ENCODE measurements around the gene P2RY6. TPM values are rescaled to one million over a fixed set of nuclear protein-coding genes. Genes with fewer than 3 reads are reported as not detected.

The P2RY6 gene
- total and polyA plus RNA-seq, 2 of the 4 experiments (the other 2 are of a cell fraction) = 0.44 TPM; not detected in 1

- dilution Hi-C loops (cut with HindIII; ENCODE audit: low sequenced_read_pairs, unreplicated experiment) (no loop called here), intact Hi-C loops (cut with micrococcal nuclease) (no loop called here), in situ Hi-C loops (cut with MboI; ENCODE audit: low sequenced_read_pairs) (no loop called here)
- Histone ChIP-seq H3K27me3 (ENCODE audit: control insufficient read depth, insufficient read depth, low read length) (no peaks in the 10 kb centered on the region), H4K91ac (ENCODE audit: insufficient read depth, low read depth, low read length) (no peak overlapping the region), H3K4me3 (ENCODE audit: insufficient read depth, low read depth, low read length) (no peak overlapping the region), H3K9me1 (ENCODE audit: insufficient read depth, low read length) (peaks cover 15% of the 10 kb centered on the region; the same call in 1 of the 2 replicates), H2BK15ac (ENCODE audit: low read depth, low read length) (no peak overlapping the region), H3K9ac (ENCODE audit: low read depth, low read length) (no peak overlapping the region), H3K4ac (ENCODE audit: low read depth, low read length) (no peak overlapping the region), H3K79me1 (ENCODE audit: low read depth in 1 of 2, low read length in 2 of 2) (peaks cover 20 to 89% of the 10 kb centered on the region in 2 experiments), H2BK20ac (ENCODE audit: low read depth, low read length) (no peak overlapping the region), H2BK5ac (ENCODE audit: low read depth, low read length, poor library complexity, severe bottlenecking) (no peak overlapping the region), H3K9me3 (ENCODE audit: control insufficient read depth, insufficient read depth, low read length) (no peaks in the 10 kb centered on the region), H3K4me2 (ENCODE audit: low read depth, low read length) (no peak overlapping the region), H4K5ac (ENCODE audit: low read depth, low read length) (no peak overlapping the region), H3K56ac (ENCODE audit: extremely low read depth, insufficient read depth, low read length) (no peak overlapping the region), H3K27ac (ENCODE audit: insufficient read depth, low read length) (no peak overlapping the region), H3K23ac (ENCODE audit: low read depth, low read length) (no peak overlapping the region), H2AK9ac (replicated peaks; ENCODE audit: low read depth, low read length, poor library complexity) (peak overlapping the region; percentile 44), H3K14ac (replicated peaks; ENCODE audit: low read depth, low read length) (no peak overlapping the region), H3K18ac (ENCODE audit: low read depth, low read length) (no peak overlapping the region), H3K36me3 (ENCODE audit: control insufficient read depth, insufficient read depth, low read length) (peaks cover 25% of the 10 kb centered on the region), H2BK120ac (ENCODE audit: low read depth, low read length) (no peak overlapping the region), H4K20me1 (ENCODE audit: insufficient read depth, low read length) (peaks cover 99% of the 10 kb centered on the region), H3K4me1 (ENCODE audit: control insufficient read depth, insufficient read depth, low read length) (peaks cover 20% of the 10 kb centered on the region), H2AK5ac (ENCODE audit: low read depth, low read length) (no peak overlapping the region), H4K8ac (ENCODE audit: low read depth in 2 of 2, low read length in 2 of 2) (no peak overlapping the region), H2AFZ (replicated peaks; ENCODE audit: low read length, poor library complexity) (no peak overlapping the region)
- ChIA-PET POLR2A (ENCODE audit: unreplicated experiment) (no interaction called here), CTCF (interaction anchor here (1.4 kb wide), 1 partner anchor 10 kb away, joined by 8 read pairs; no protein-coding TSS in a partner anchor)
- DNase-seq = no peak
- 89% methylated on average over 4 of the region's 5 CpGs; no CpG with 5 or more reads in 1 of the 2 experiments for WGBS, 2 experiments (ENCODE audit: extremely low coverage in 2 of 2, insufficient read length in 1 of 2)
- TF ChIP-seq SMC3 (IDR thresholded peaks at IDR 0.05; ENCODE audit: low read depth, low read length) (no peak), MAZ (IDR thresholded peaks at IDR 0.05; ENCODE audit: borderline replicate concordance, low read depth, low read length) (no peak), RCOR1 (IDR thresholded peaks at IDR 0.05; ENCODE audit: insufficient replicate concordance, low read length) (no peak), MAFK (IDR thresholded peaks at IDR 0.05; ENCODE audit: low read depth, low read length) (no peak), BHLHE40 (IDR thresholded peaks at IDR 0.05; ENCODE audit: low read depth, low read length) (no peak), FOS (IDR thresholded peaks at IDR 0.05; ENCODE audit: low read depth, low read length) (no peak), CTCF (conservative IDR thresholded peaks at IDR 0.05; ENCODE audit: low read depth, low read length) (no peak), RFX5 (IDR thresholded peaks at IDR 0.05; ENCODE audit: low read depth, low read length) (no peak), ELK1 (IDR thresholded peaks at IDR 0.05; ENCODE audit: borderline replicate concordance, low read depth, low read length) (no peak), MXI1 (IDR thresholded peaks at IDR 0.05; ENCODE audit: borderline replicate concordance, low read depth, low read length) (no peak), CEBPB (IDR thresholded peaks at IDR 0.05; ENCODE audit: low read depth, low read length) (no peak), NFE2L2 (IDR thresholded peaks at IDR 0.05; ENCODE audit: low read depth, low read length) (no peak), RAD21 (IDR thresholded peaks at IDR 0.05; ENCODE audit: low read length) (no peak), USF2 (IDR thresholded peaks at IDR 0.05; ENCODE audit: low read depth, low read length) (no peak), POLR2A (IDR thresholded peaks at IDR 0.05; ENCODE audit: low read depth, low read length) (no peak), CHD1 (IDR thresholded peaks at IDR 0.05; ENCODE audit: low read depth, low read length) (no peak)
- ATAC-seq (ENCODE audit: low read depth) = no peak
- no TSS peak for BruUV-seq (replicated peaks)
These were observed 73.5 kb downstream of the P2RY6 start for GRCh38 chr11:73345481-73346160.

Measured in IMR-90 (cell line).